Thoracic aorta (tissue), 2 donors: ENCODE measurements around the gene EXOC3L4. TPM values are rescaled to one million over a fixed set of nuclear protein-coding genes. Genes with fewer than 3 reads are reported as not detected.

Source experiments
- ATAC-seq: fragments of 150-250 bp; one replicate; pipeline ENCODE4 v1.8.0; 2017; ENCODE audit warnings: low read depth; ENCODE audit not compliant: insufficient number of reproducible peaks, low FRiP score
- DNase-seq: peaks from one replicate; pipeline ENCODE4 v3.0.0-alpha.2; 2020; ENCODE audit warnings: low spot score
- H3K27ac ChIP-seq, 2 donors: fragments of 200-600 bp; sonication (generic); 1 replicate in 1 of 2; 2 replicates in 1 of 2; pipeline ENCODE4 v1.5.1; 2016; ENCODE audit warnings: mild to moderate bottlenecking in 2 of 2, moderate library complexity in 2 of 2
- H3K27me3 ChIP-seq: fragments of 200-600 bp; sonication (generic); replicated peaks from 2 replicates; pipeline ENCODE4 v1.6.0; 2016; ENCODE audit warnings: mild to moderate bottlenecking; ENCODE audit not compliant: insufficient read depth
- H3K36me3 ChIP-seq: fragments of 200-600 bp; sonication (generic); one replicate; pipeline ENCODE4 v1.5.1; 2016
- H3K4me1 ChIP-seq, 2 donors: fragments of 200-600 bp; sonication (generic); 1 replicate in 1 of 2; 2 replicates in 1 of 2; pipeline versions ENCODE4 v1.5.1 to v1.6.0; 2016; ENCODE audit warnings: low read depth in 2 of 2, mild to moderate bottlenecking in 1 of 2; ENCODE audit not compliant: control insufficient read depth in 1 of 2
- H3K4me3 ChIP-seq: fragments of 200-600 bp; sonication (generic); 2 replicates; pipeline ENCODE4 v1.5.1; 2016; ENCODE audit warnings: mild to moderate bottlenecking
- H3K9me3 ChIP-seq: fragments of 200-600 bp; sonication (generic); 2 replicates; pipeline ENCODE4 v1.5.1; 2016
- CTCF ChIP-seq: fragments of 200-600 bp; sonication (generic); IDR thresholded peaks from one replicate; pipeline ENCODE4 v1.5.1; 2019; ENCODE audit warnings: antibody characterized with exemption
- total RNA-seq, 2 donors: library from RNA; depleted of rRNA; stranded (reverse); fragments of >200 nt; gene quantifications; one replicate each; pipeline versions ENCODE4 v1.1.0 to v1.2.3, GENCODE V29; 2016

Gene EXOC3L4
- total RNA-seq, 2 donors from 2014 or later: not detected

- no peak overlapping the region for H3K27ac ChIP-seq
Observed at GRCh38 chr14:103093856-103094405, 594 bp upstream of the EXOC3L4 start.

GRCh38 chr14:103095210-103095778 lies 769 bp downstream of the EXOC3L4 start:
- Histone ChIP-seq H3K27me3 (no peaks in the 10 kb centered on the region), H3K9me3 (no peaks in the 10 kb centered on the region), H3K36me3 (no peaks in the 10 kb centered on the region), H3K4me1 (peaks cover 5 to 6% of the 10 kb centered on the region in 2 donors), H3K4me3 (no peak overlapping the region), H3K27ac (no peak overlapping the region)
- no peak for ATAC-seq
- no peak for TF ChIP-seq CTCF
- DNase-seq: no peak

More at GRCh38 chr14:103093856-103094405, 594 bp upstream of the EXOC3L4 start:
- H3K4me3 ChIP-seq: no peak overlapping the region
- DNase-seq (no peak), ATAC-seq (no peak)
- H3K27me3 ChIP-seq: no peaks in the 10 kb centered on the region
- no peaks in the 10 kb centered on the region for H3K9me3 ChIP-seq
- peaks cover 5 to 6% of the 10 kb centered on the region in 2 donors for H3K4me1 ChIP-seq
- no peaks in the 10 kb centered on the region for H3K36me3 ChIP-seq
- no peak for TF ChIP-seq CTCF

GRCh38 chr14:103096387-103096786 lies 1.9 kb downstream of the EXOC3L4 start:
- Histone ChIP-seq H3K27ac (no peak overlapping the region), H3K4me3 (no peak overlapping the region), H3K27me3 (no peaks in the 10 kb centered on the region), H3K36me3 (no peaks in the 10 kb centered on the region), H3K9me3 (no peaks in the 10 kb centered on the region), H3K4me1 (peaks cover under 1 to 1% of the 10 kb centered on the region in 2 donors)
- ATAC-seq: no peak
- DNase-seq: no peak
- no peak for TF ChIP-seq CTCF

- TF ChIP-seq CTCF: no peak
- Histone ChIP-seq H3K27ac (no peak overlapping the region), H3K27me3 (peaks cover 5% of the 10 kb centered on the region), H3K9me3 (no peaks in the 10 kb centered on the region), H3K36me3 (no peaks in the 10 kb centered on the region), H3K4me3 (no peak overlapping the region), H3K4me1 (peaks cover 0 to 2% of the 10 kb centered on the region in 2 donors)
- ATAC-seq (no peak), DNase-seq (no peak)
Observed at GRCh38 chr14:103097244-103097993, 2.9 kb downstream of the EXOC3L4 start.
